SK-N-SH treated with all-trans-retinoic acid at 6 μM for 48 hours (cell line): ENCODE data around the gene FAIM.
"Not testable (repeated sequence)": the region's sequence is repeated elsewhere in the genome, so short reads cannot be mapped to it uniquely, and the experiment has no call there.

Experiments
- ATAC-seq: fragments of 200-7000 bp; cut with Tn5 transposase; 3 replicates; pipeline ENCODE4 v1.9.1; 2020; ENCODE audit warnings: mild to moderate bottlenecking, moderate library complexity
- ARNTL ChIP-seq: fragments of 450-650 bp; formaldehyde crosslinking; IDR thresholded peaks from 2 replicates; pipeline ENCODE4 v1.5.0; 2020; ENCODE audit warnings: low read depth, mild to moderate bottlenecking, moderate library complexity, borderline replicate concordance
- BACH2 ChIP-seq: fragments of 250-450 bp; sonication (Bioruptor Pico); IDR thresholded peaks from 2 replicates; pipeline ENCODE4 v1.9.0; 2021; ENCODE audit warnings: mild to moderate bottlenecking, borderline replicate concordance
- CREB5 ChIP-seq: fragments of 250-450 bp; sonication (Bioruptor Pico); IDR thresholded peaks from 2 replicates; pipeline ENCODE4 v1.5.1; 2020; ENCODE audit warnings: low read depth, mild to moderate bottlenecking, moderate library complexity
- CSDC2 ChIP-seq: fragments of 250-450 bp; sonication (Bioruptor Pico); IDR thresholded peaks from 2 replicates; pipeline ENCODE4 v1.5.0; 2020; ENCODE audit warnings: mild to moderate bottlenecking, moderate library complexity
- CSRNP3 ChIP-seq: fragments of 250-450 bp; sonication (Bioruptor Pico); IDR thresholded peaks from 2 replicates; pipeline ENCODE4 v1.5.1; 2021; ENCODE audit warnings: mild to moderate bottlenecking, moderate library complexity
- ESRRG ChIP-seq: fragments of 250-450 bp; sonication (Bioruptor Pico); IDR thresholded peaks from 2 replicates; pipeline ENCODE4 v1.6.1; 2021; ENCODE audit warnings: mild to moderate bottlenecking
- GLIS3 ChIP-seq: fragments of 250-450 bp; sonication (Bioruptor Pico); IDR thresholded peaks from 2 replicates; pipeline ENCODE4 v1.5.0; 2020; ENCODE audit warnings: mild to moderate bottlenecking, moderate library complexity
- ISL1 ChIP-seq: fragments of 250-450 bp; sonication (Bioruptor Pico); IDR thresholded peaks from 2 replicates; pipeline ENCODE4 v2.1.2; 2022; ENCODE audit warnings: mild to moderate bottlenecking, moderate library complexity
- OSR1 ChIP-seq: fragments of 250-450 bp; sonication (Bioruptor Pico); IDR thresholded peaks from 2 replicates; pipeline ENCODE4 v1.8.0; 2022; ENCODE audit warnings: moderate library complexity, mild to moderate bottlenecking, inconsistent platforms
- PATZ1 ChIP-seq: fragments of 250-450 bp; sonication (Bioruptor Pico); IDR thresholded peaks from 2 replicates; pipeline ENCODE4 v1.8.0; 2020; ENCODE audit warnings: mild to moderate bottlenecking, moderate library complexity, borderline replicate concordance
- POU6F1 ChIP-seq: fragments of 250-450 bp; sonication (Bioruptor Pico); IDR thresholded peaks from 2 replicates; pipeline ENCODE4 v1.8.0; 2021; ENCODE audit warnings: low read depth, mild to moderate bottlenecking, moderate library complexity, borderline replicate concordance
- PPARA ChIP-seq: fragments of 250-450 bp; sonication (Bioruptor Pico); IDR thresholded peaks from 2 replicates; pipeline ENCODE4 v1.5.0; 2020; ENCODE audit warnings: mild to moderate bottlenecking, borderline replicate concordance
- RARB ChIP-seq: fragments of 250-450 bp; sonication (Bioruptor Pico); IDR thresholded peaks from 2 replicates; pipeline ENCODE4 v1.8.0; 2021; ENCODE audit warnings: mild to moderate bottlenecking, moderate library complexity
- SNAI2 ChIP-seq: fragments of 250-450 bp; sonication (Bioruptor Pico); IDR thresholded peaks from 2 replicates; pipeline ENCODE4 v1.5.0; 2020; ENCODE audit warnings: mild to moderate bottlenecking, moderate library complexity
- TCF4 ChIP-seq: fragments of 250-450 bp; sonication (Bioruptor Pico); IDR thresholded peaks from 2 replicates; pipeline ENCODE4 v1.8.0; 2021; ENCODE audit warnings: mild to moderate bottlenecking, moderate library complexity, borderline replicate concordance
- TOX ChIP-seq: fragments of 250-450 bp; sonication (Bioruptor Pico); IDR thresholded peaks from 2 replicates; pipeline ENCODE4 v1.8.0; 2021; ENCODE audit warnings: mild to moderate bottlenecking, moderate library complexity, borderline replicate concordance
- TSHZ2 ChIP-seq: fragments of 250-450 bp; sonication (Bioruptor Pico); IDR thresholded peaks from 2 replicates; pipeline ENCODE4 v1.5.0; 2020; ENCODE audit warnings: mild to moderate bottlenecking, moderate library complexity
- ZC3H10 ChIP-seq: fragments of 250-450 bp; sonication (Bioruptor Pico); IDR thresholded peaks from 2 replicates; pipeline ENCODE4 v1.5.1; 2021; ENCODE audit warnings: mild to moderate bottlenecking, moderate library complexity
- ZFP3 ChIP-seq: fragments of 250-450 bp; sonication (Bioruptor Pico); IDR thresholded peaks from 2 replicates; pipeline ENCODE4 v1.5.0; 2020; ENCODE audit warnings: mild to moderate bottlenecking, moderate library complexity
- ZFP30 ChIP-seq: fragments of 450-650 bp; formaldehyde crosslinking; IDR thresholded peaks from 2 replicates; pipeline ENCODE4 v1.5.0; 2022; ENCODE audit warnings: mild to moderate bottlenecking, moderate library complexity
- ZNF70 ChIP-seq: fragments of 450-650 bp; formaldehyde crosslinking; IDR thresholded peaks from 2 replicates; pipeline ENCODE4 v1.5.0; 2020; ENCODE audit warnings: mild to moderate bottlenecking, moderate library complexity
- ZNF8 ChIP-seq: fragments of 450-650 bp; formaldehyde crosslinking; IDR thresholded peaks from 2 replicates; pipeline ENCODE4 v1.5.0; 2020; ENCODE audit warnings: mild to moderate bottlenecking, moderate library complexity

FAIM gene

DNA sequence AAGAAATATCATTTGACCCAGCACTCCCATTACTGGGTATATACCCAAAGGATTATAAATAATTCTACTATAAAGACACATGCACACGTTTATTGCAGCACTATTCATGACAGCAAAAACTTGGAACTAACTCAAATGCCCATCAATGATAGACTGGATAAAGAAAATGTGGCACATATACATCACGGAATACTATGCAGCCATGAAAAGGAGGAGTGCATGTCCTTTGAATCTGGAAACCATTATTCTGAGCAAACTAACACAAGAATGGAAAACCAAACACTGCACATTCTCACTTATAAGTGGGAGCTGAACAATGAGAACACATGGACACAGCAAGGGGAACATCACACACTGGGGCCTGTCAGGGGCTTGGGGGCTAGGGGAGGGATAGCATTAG lies 42.3 kb upstream of the FAIM start:
- peak; percentile 51; the same call in 1 of the 2 replicates for TF ChIP-seq ZNF8 (CRISPR knock-in tag)

DNA sequence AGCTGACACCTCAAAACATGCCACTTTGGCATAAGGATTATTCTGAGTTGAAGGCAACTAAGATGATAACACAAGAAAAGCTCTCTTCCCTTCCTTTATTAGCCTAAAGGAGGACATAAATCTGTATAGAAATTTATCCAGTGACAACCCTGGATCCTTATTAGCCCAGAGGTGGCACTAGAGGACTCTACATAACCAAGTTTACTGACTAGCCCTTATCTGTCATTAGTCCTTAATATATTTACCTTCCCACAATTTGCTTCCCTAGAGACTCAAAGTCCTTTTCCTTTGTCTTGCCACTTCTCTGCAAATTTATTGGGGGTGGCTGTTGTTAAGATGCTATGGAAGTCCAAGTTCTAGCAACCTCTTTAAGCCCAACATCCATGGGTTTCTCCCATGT lies 41.2 kb upstream of the FAIM start:
- no peak for TF ChIP-seq PATZ1
- TF ChIP-seq TCF4, result no peak
- TF ChIP-seq, all 23 proteins: peak for 0
- no peak for ATAC-seq

More for the DNA sequence above, 42.3 kb upstream of the FAIM start:
- ATAC-seq, result not testable (repeated sequence)

DNA sequence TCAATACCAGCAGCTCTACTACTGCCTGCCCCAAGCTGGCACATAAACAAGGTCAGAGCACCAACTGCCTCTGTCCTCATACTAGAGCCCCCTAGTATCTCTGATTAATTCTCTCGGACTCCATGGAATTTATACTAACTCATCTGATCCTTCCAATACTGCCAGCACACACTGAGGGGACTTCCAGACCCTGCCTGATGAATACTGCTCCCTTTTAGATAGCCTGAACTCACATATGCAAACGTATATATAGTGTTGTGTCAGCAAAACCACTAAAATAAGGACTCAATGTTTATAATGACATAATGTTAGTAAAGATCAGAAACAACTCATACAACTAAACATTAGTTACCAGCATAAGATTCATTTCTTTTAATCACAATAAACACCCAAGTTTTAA lies 39.5 kb upstream of the FAIM start:
- ATAC-seq, result no peak
- TF ChIP-seq ISL1 (CRISPR knock-in tag) (no peak), ZNF70 (CRISPR knock-in tag) (no peak), BACH2 (CRISPR knock-in tag) (no peak), CSDC2 (CRISPR knock-in tag) (no peak), ZNF8 (CRISPR knock-in tag) (no peak), GLIS3 (CRISPR knock-in tag) (no peak), OSR1 (no peak), TSHZ2 (CRISPR knock-in tag) (no peak), ZFP3 (no peak), ARNTL (CRISPR knock-in tag) (no peak), POU6F1 (CRISPR knock-in tag) (no peak), TCF4 (no peak), SNAI2 (CRISPR knock-in tag) (no peak), ZFP30 (CRISPR knock-in tag) (no peak), CSRNP3 (CRISPR knock-in tag) (no peak), TOX (CRISPR knock-in tag) (no peak), ZC3H10 (CRISPR knock-in tag) (no peak)

- ATAC-seq, result not testable (repeated sequence)
Observed at GRCh38 chr3:138569624-138570023, 38.9 kb upstream of the FAIM start.

DNA sequence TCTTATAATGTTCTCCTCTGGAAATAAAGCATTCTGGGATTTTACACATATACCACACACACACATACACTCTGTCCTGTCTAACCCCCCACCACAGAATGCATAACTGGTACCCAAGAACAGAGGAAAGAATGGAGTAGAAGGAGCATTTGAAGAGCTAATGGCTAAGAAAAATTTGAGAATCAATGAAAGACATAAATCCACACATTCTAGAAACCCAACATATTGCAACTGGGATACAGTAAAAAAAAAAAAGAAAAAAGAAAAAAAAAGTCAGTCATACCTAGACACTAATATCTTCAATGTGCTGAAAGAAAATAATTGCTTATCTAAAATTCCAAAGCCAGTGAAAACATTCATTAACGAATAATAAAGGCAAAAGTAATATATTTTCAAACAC lies 35.4 kb upstream of the FAIM start:
- ATAC-seq, result no peak
- TF ChIP-seq ESRRG (CRISPR knock-in tag) (no peak), GLIS3 (CRISPR knock-in tag) (no peak), CSRNP3 (CRISPR knock-in tag) (no peak), ZNF70 (CRISPR knock-in tag) (no peak), ZC3H10 (CRISPR knock-in tag) (no peak), POU6F1 (CRISPR knock-in tag) (no peak), TOX (CRISPR knock-in tag) (no peak), ZFP3 (no peak), RARB (CRISPR knock-in tag) (no peak), SNAI2 (CRISPR knock-in tag) (no peak), CREB5 (no peak), PPARA (CRISPR knock-in tag) (no peak), OSR1 (no peak), BACH2 (CRISPR knock-in tag) (no peak)
